K562 (cell line): ENCODE measurements around the gene FMN2. TPM values are rescaled to one million over a fixed set of nuclear protein-coding genes. Genes with fewer than 3 reads are reported as not detected.

Experiments used
- ATAC-seq: fragments of 200-7000 bp; cut with Tn5 transposase; 3 replicates; pipeline ENCODE4 v1.9.1; 2020; ENCODE audit warnings: moderate library complexity
- BruUV-seq: library from RNA; stranded (reverse); fragments of 400-500 nt; replicated peaks from 2 replicates; lab custom pipeline; 2021; lab: Mats Ljungman, UMichigan
- CTCF ChIA-PET: fragments of 300-600 bp; formaldehyde crosslinking; extraction: SDS; loops from one replicate; lab custom pipeline; 2021; ENCODE audit warnings: low intra/inter-chr PET ratio; lab: Yijun Ruan, JAX
- POLR2A ChIA-PET: fragments of 300-600, 350-650 bp; sonication (Branson Sonifier 250); formaldehyde crosslinking; extraction: SDS; loops from one replicate; lab custom pipeline; 2021; ENCODE audit warnings: antibody characterized with exemption, inconsistent platforms; lab: Yijun Ruan, JAX
- DNase-seq, 4 experiments: peaks; one replicate each; pipeline versions ENCODE4 v3.0.0 to v3.0.0-alpha.2; 2011 to 2018; ENCODE audit warnings: low spot score in 3 of 4, mixed read lengths in 3 of 4; ENCODE audit errors: extremely low read depth in 1 of 4
- FAIRE-seq: peaks from 2 replicates; lab custom pipeline; 2011; peaks lifted over from hg19 to GRCh38; lab: Jason Lieb, UNC
- H2AFZ ChIP-seq: 2 replicates; pipeline ENCODE4 v1.6.0; 2011; ENCODE audit warnings: low read depth, low read length, control low read depth, inconsistent platforms
- H3K27ac ChIP-seq: fragments of 200-600 bp; 3 replicates; pipeline ENCODE4 v1.8.0; 2011; ENCODE audit warnings: low read depth, mild to moderate bottlenecking, control low read depth, inconsistent platforms, low read length, moderate library complexity, mixed read lengths; ENCODE audit errors: extremely low read depth
- H3K27me3 ChIP-seq, 2 experiments: fragments of 300-600 bp in 1 of 2; 2 replicates in 1 of 2; 3 replicates in 1 of 2; pipeline versions ENCODE4 v1.6.0 to v1.8.0; 2011; ENCODE audit warnings: inconsistent platforms in 2 of 2, low read length in 2 of 2, mild to moderate bottlenecking in 1 of 2, mixed read lengths in 1 of 2, moderate library complexity in 1 of 2; ENCODE audit not compliant: control insufficient read depth in 2 of 2, insufficient read depth in 2 of 2
- H3K36me3 ChIP-seq: fragments of 300-600 bp; 3 replicates; pipeline ENCODE4 v1.8.0; 2011; ENCODE audit warnings: mild to moderate bottlenecking, low read length, inconsistent platforms; ENCODE audit not compliant: control insufficient read depth, insufficient read depth
- H3K4me1 ChIP-seq, 2 experiments: fragments of 200-600 bp in 1 of 2; replicated peaks in 1 of 2; 2 replicates in 1 of 2; 3 replicates in 1 of 2; pipeline versions ENCODE4 v1.5.1 to v1.8.0; 2011; ENCODE audit warnings: inconsistent platforms in 2 of 2, low read length in 2 of 2, mild to moderate bottlenecking in 1 of 2, mixed read lengths in 1 of 2, moderate library complexity in 1 of 2; ENCODE audit not compliant: control insufficient read depth in 2 of 2, insufficient read depth in 2 of 2
- H3K4me2 ChIP-seq: 2 replicates; pipeline ENCODE4 v1.6.1; 2011; ENCODE audit warnings: low read length, control low read depth, inconsistent platforms, mixed read lengths; ENCODE audit not compliant: insufficient read depth
- H3K4me3 ChIP-seq: fragments of 200-600 bp; sonication (generic), shearing (Covaris generic); 2 replicates; pipeline ENCODE4 v1.5.1; 2016; ENCODE audit warnings: control low read depth, inconsistent platforms
- H3K79me2 ChIP-seq: fragments of 200-600 bp; 3 replicates; pipeline ENCODE4 v1.8.0; 2011; ENCODE audit warnings: low read length, inconsistent platforms; ENCODE audit not compliant: control insufficient read depth, insufficient read depth
- H3K9ac ChIP-seq, 2 experiments: 2 replicates each; pipeline versions ENCODE4 v1.6.0 to v1.6.1; 2011; ENCODE audit warnings: low read depth in 2 of 2, low read length in 2 of 2, control low read depth in 1 of 2, inconsistent platforms in 1 of 2, mild to moderate bottlenecking in 1 of 2, mixed read lengths in 1 of 2; ENCODE audit not compliant: insufficient read depth in 1 of 2
- H3K9me1 ChIP-seq: one replicate; pipeline ENCODE4 v1.6.0; 2011; ENCODE audit warnings: inconsistent platforms, mild to moderate bottlenecking, low read length, moderate library complexity; ENCODE audit not compliant: control insufficient read depth, insufficient read depth
- H3K9me3 ChIP-seq: replicated peaks from 2 replicates; pipeline ENCODE4 v1.5.1; 2011; ENCODE audit warnings: low read depth, low read length, inconsistent platforms; ENCODE audit not compliant: control insufficient read depth, insufficient read depth
- H4K20me1 ChIP-seq: replicated peaks from 2 replicates; pipeline ENCODE4 v1.6.1; 2011; ENCODE audit warnings: low read length, inconsistent platforms, mixed read lengths; ENCODE audit not compliant: control insufficient read depth, insufficient read depth
- HDAC6 ChIP-seq: IDR thresholded peaks from 2 replicates; pipeline ENCODE4 v1.6.1; 2012; ENCODE audit warnings: low read depth, mild to moderate bottlenecking, control low read depth, inconsistent platforms, low read length, moderate library complexity
- NELFE ChIP-seq: IDR thresholded peaks from 2 replicates; pipeline ENCODE4 v1.6.1; 2011; ENCODE audit warnings: mild to moderate bottlenecking; ENCODE audit not compliant: insufficient read depth, insufficient read length
- NR2C1 ChIP-seq, 2 experiments: fragments of 450-650 bp; IDR thresholded peaks; 2 replicates each; pipeline ENCODE4 v1.6.1; 2017; ENCODE audit warnings: mild to moderate bottlenecking in 2 of 2, antibody characterized with exemption in 1 of 2, inconsistent platforms in 1 of 2, missing compliant biosample characterization in 1 of 2, missing genetic modification characterization in 1 of 2
- PCBP1 ChIP-seq: fragments of 200-400 bp; formaldehyde crosslinking; IDR thresholded peaks from 2 replicates; pipeline ENCODE4 v1.6.1; 2018; ENCODE audit warnings: mild to moderate bottlenecking, low read depth, low read length; ENCODE audit not compliant: poor library complexity, severe bottlenecking
- RAD21 ChIP-seq, 2 experiments: fragments of 250-450 bp in 1 of 2; fragments of 450-650 bp in 1 of 2; sonication (Bioruptor Pico) in 1 of 2; formaldehyde crosslinking in 1 of 2; IDR thresholded peaks in 1 of 2; conservative IDR thresholded peaks in 1 of 2; 2 replicates each; pipeline versions ENCODE4 v1.4.0 to v1.8.0; 2020 to 2022; ENCODE audit warnings: mild to moderate bottlenecking in 2 of 2, moderate library complexity in 1 of 2
- RFX7 ChIP-seq: fragments of 250-450 bp; sonication (Bioruptor Pico); IDR thresholded peaks from 2 replicates; pipeline ENCODE4 v1.5.1; 2021; ENCODE audit warnings: mild to moderate bottlenecking
- RUNX1 ChIP-seq: sonication (generic); IDR thresholded peaks from 2 replicates; pipeline ENCODE4 v1.6.1; 2016; ENCODE audit warnings: antibody characterized with exemption, low read depth
- ZNF75A ChIP-seq: fragments of 450-650 bp; formaldehyde crosslinking; IDR thresholded peaks from 2 replicates; pipeline ENCODE4 v1.4.0; 2020; ENCODE audit warnings: mild to moderate bottlenecking
- ZNF830 ChIP-seq: fragments of 250-450 bp; sonication (Bioruptor Pico); IDR thresholded peaks from 2 replicates; pipeline ENCODE4 v1.5.0; 2021; ENCODE audit warnings: mild to moderate bottlenecking
- WGBS: fragments of 100-300 bp; shearing (Covaris generic); methylation state at CpG from one replicate; pipeline ENCODE4 v1.1.6; 2016; ENCODE audit warnings: low coverage, mixed read lengths; ENCODE audit not compliant: insufficient coverage; ENCODE audit errors: missing lambda C conversion rate; 5-methylcytosine and 5-hydroxymethylcytosine counted together
- in situ Hi-C: fragments of 300-500 bp; cut with MboI; formaldehyde crosslinking; loops from 4 replicates; pipeline ENCODE4 v1.15.0; 2018; ENCODE audit warnings: inconsistent platforms, mixed read lengths
- intact Hi-C: fragments of 100-400 bp; cut with micrococcal nuclease; formaldehyde crosslinking; loops from 2 replicates; pipeline ENCODE4 v1.14.2; 2022
- polyA plus RNA-seq, 8 experiments: library from polyadenylated mRNA; depleted of rRNA in 4 of 8; stranded (reverse) in 5 of 8; unstranded in 3 of 8; fragments of >200 nt; fragmentation: Nextera tagmentation in 2 of 8; fragmentation: Illumina TruSeq in 1 of 8; extraction: Ambion mirVana in 2 of 8; extraction: Trizol in 1 of 8; gene quantifications; 2 replicates each; pipeline versions ENCODE4 v1.2.1 to v1.2.3, GENCODE V29; 2011 to 2014; ENCODE audit warnings: inconsistent platforms in 1 of 8, missing spikeins in 1 of 8
- total RNA-seq, 7 experiments: library from RNA; depleted of rRNA in 6 of 7; stranded (reverse); fragments of >200 nt in 6 of 7; fragmentation: Illumina TruSeq in 2 of 7; extraction: Trizol in 2 of 7; gene quantifications; 2 replicates each; pipeline versions ENCODE4 v1.2.1 to v1.2.3, GENCODE V29; 2011 to 2021; ENCODE audit warnings: low replicate concordance in 1 of 7
- TF ChIP-seq, protein P1 (sequence below): fragments of 250-450 bp; sonication (Bioruptor Pico); IDR thresholded peaks from 2 replicates; pipeline ENCODE4 v1.6.1; 2021; ENCODE audit warnings: mild to moderate bottlenecking
- TF ChIP-seq, protein P2 (sequence below): sonication (generic); formaldehyde crosslinking; IDR thresholded peaks from 2 replicates; pipeline ENCODE4 v1.8.0; 2022; ENCODE audit warnings: missing genetic modification reagents, mild to moderate bottlenecking, borderline replicate concordance
- TF ChIP-seq, protein P3 (sequence below): fragments of 250-450 bp; sonication (Bioruptor Pico); IDR thresholded peaks from 2 replicates; pipeline ENCODE4 v1.4.0; 2020; ENCODE audit warnings: mild to moderate bottlenecking, moderate library complexity
- TF ChIP-seq, protein P4 (sequence below): fragments of 250-450 bp; sonication (Bioruptor Pico); IDR thresholded peaks from 2 replicates; pipeline ENCODE4 v1.4.0; 2020; ENCODE audit warnings: mild to moderate bottlenecking, moderate library complexity, borderline replicate concordance

The FMN2 gene
- total and polyA plus RNA-seq, 9 of the 15 experiments (the other 6 are each of a cell fraction or from before 2014, with no cell fraction given) = 0.15 to 0.45 (median 0.16) TPM; not detected in 3

DNA sequence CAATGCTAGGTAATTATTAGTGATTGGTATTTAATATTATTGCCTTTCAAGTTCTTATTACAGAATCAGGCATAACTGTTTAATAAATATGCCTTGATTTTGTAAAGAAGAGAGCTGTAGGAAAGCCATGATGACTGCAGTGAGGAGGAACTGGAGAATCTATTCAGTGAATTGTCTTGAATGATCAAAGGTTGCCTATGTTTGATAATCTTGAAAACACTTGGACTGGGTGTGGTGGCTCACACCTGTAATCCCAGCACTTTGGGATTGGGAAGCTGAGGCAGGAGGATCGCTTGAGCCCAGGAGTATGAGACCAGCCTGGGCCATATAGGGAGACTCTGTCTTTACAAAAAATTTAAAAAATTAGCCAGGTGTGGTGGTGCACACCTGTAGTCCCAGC is 42.4 kb downstream of the FMN2 start:
- no peak overlapping the region for H3K4me2 ChIP-seq
- no peak overlapping the region for H3K27ac ChIP-seq
- H3K9me3 ChIP-seq = no peaks in the 10 kb centered on the region
- intact Hi-C loops = no loop called here
- in situ Hi-C loops = no loop called here
- DNase-seq (no peak), ATAC-seq (no peak), FAIRE-seq (no peak)
- H4K20me1 ChIP-seq = no peaks in the 10 kb centered on the region
- ChIA-PET POLR2A (no interaction called here), CTCF (no interaction called here)
- no TSS peak for BruUV-seq
- no peak overlapping the region for H2AFZ ChIP-seq
- no peaks in the 10 kb centered on the region for H3K9me1 ChIP-seq
- H3K4me3 ChIP-seq = no peak overlapping the region
- no peak overlapping the region for H3K9ac ChIP-seq
- no peaks in the 10 kb centered on the region for H3K36me3 ChIP-seq
- H3K79me2 ChIP-seq = no peaks in the 10 kb centered on the region
- H3K4me1 ChIP-seq = no peaks in the 10 kb centered on the region
- 0% methylated on average over 1 of the region's 1 CpG for WGBS
- no peaks in the 10 kb centered on the region for H3K27me3 ChIP-seq
- TF ChIP-seq PCBP1 (no peak), RFX7 (CRISPR knock-in tag) (no peak), NELFE (no peak), NR2C1 (IDR thresholded peaks at IDR 0.05) (no peak), NR2C1 (tag; IDR thresholded peaks at IDR 0.05) (no peak), ZNF75A (CRISPR knock-in tag) (no peak), ZNF830 (no peak), HDAC6 (no peak), RUNX1 (no peak), RAD21 (CRISPR knock-in tag; conservative IDR thresholded peaks at IDR 0.05 in 1 of 2, IDR thresholded peaks at IDR 0.05 in 1 of 2) (no peak)
- TF ChIP-seq, protein P1, sequence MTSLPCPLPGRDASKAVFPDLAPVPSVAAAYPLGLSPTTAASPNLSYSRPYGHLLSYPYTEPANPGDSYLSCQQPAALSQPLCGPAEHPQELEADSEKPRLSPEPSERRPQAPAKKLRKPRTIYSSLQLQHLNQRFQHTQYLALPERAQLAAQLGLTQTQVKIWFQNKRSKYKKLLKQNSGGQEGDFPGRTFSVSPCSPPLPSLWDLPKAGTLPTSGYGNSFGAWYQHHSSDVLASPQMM (CRISPR knock-in tag) = no peak
- TF ChIP-seq, protein P2, sequence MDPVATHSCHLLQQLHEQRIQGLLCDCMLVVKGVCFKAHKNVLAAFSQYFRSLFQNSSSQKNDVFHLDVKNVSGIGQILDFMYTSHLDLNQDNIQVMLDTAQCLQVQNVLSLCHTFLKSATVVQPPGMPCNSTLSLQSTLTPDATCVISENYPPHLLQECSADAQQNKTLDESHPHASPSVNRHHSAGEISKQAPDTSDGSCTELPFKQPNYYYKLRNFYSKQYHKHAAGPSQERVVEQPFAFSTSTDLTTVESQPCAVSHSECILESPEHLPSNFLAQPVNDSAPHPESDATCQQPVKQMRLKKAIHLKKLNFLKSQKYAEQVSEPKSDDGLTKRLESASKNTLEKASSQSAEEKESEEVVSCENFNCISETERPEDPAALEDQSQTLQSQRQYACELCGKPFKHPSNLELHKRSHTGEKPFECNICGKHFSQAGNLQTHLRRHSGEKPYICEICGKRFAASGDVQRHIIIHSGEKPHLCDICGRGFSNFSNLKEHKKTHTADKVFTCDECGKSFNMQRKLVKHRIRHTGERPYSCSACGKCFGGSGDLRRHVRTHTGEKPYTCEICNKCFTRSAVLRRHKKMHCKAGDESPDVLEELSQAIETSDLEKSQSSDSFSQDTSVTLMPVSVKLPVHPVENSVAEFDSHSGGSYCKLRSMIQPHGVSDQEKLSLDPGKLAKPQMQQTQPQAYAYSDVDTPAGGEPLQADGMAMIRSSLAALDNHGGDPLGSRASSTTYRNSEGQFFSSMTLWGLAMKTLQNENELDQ (CRISPR knock-in tag) = no peak
- TF ChIP-seq, protein P3, sequence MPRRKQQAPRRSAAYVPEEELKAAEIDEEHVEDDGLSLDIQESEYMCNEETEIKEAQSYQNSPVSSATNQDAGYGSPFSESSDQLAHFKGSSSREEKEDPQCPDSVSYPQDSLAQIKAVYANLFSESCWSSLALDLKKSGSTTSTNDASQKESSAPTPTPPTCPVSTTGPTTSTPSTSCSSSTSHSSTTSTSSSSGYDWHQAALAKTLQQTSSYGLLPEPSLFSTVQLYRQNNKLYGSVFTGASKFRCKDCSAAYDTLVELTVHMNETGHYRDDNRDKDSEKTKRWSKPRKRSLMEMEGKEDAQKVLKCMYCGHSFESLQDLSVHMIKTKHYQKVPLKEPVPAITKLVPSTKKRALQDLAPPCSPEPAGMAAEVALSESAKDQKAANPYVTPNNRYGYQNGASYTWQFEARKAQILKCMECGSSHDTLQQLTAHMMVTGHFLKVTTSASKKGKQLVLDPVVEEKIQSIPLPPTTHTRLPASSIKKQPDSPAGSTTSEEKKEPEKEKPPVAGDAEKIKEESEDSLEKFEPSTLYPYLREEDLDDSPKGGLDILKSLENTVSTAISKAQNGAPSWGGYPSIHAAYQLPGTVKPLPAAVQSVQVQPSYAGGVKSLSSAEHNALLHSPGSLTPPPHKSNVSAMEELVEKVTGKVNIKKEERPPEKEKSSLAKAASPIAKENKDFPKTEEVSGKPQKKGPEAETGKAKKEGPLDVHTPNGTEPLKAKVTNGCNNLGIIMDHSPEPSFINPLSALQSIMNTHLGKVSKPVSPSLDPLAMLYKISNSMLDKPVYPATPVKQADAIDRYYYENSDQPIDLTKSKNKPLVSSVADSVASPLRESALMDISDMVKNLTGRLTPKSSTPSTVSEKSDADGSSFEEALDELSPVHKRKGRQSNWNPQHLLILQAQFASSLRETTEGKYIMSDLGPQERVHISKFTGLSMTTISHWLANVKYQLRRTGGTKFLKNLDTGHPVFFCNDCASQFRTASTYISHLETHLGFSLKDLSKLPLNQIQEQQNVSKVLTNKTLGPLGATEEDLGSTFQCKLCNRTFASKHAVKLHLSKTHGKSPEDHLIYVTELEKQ (CRISPR knock-in tag) = no peak
- TF ChIP-seq, protein P4, sequence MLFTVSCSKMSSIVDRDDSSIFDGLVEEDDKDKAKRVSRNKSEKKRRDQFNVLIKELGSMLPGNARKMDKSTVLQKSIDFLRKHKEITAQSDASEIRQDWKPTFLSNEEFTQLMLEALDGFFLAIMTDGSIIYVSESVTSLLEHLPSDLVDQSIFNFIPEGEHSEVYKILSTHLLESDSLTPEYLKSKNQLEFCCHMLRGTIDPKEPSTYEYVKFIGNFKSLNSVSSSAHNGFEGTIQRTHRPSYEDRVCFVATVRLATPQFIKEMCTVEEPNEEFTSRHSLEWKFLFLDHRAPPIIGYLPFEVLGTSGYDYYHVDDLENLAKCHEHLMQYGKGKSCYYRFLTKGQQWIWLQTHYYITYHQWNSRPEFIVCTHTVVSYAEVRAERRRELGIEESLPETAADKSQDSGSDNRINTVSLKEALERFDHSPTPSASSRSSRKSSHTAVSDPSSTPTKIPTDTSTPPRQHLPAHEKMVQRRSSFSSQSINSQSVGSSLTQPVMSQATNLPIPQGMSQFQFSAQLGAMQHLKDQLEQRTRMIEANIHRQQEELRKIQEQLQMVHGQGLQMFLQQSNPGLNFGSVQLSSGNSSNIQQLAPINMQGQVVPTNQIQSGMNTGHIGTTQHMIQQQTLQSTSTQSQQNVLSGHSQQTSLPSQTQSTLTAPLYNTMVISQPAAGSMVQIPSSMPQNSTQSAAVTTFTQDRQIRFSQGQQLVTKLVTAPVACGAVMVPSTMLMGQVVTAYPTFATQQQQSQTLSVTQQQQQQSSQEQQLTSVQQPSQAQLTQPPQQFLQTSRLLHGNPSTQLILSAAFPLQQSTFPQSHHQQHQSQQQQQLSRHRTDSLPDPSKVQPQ = no peak
